Mesendoderm (in vitro differentiated cells): ENCODE results near the gene NARS2.
"Not testable (repeated sequence)": the region's sequence is repeated elsewhere in the genome, so short reads cannot be mapped to it uniquely, and the experiment has no call there.

Experiments
- DNase-seq: peaks from one replicate; pipeline ENCODE4 v3.0.0; 2013
- H2AK5ac ChIP-seq: 2 replicates; pipeline ENCODE4 v1.6.1; 2013; ENCODE audit warnings: low read length, inconsistent platforms
- H2BK120ac ChIP-seq: 2 replicates; pipeline ENCODE4 v1.6.1; 2013; ENCODE audit warnings: low read depth, mild to moderate bottlenecking, low read length, moderate library complexity, mixed read lengths
- H2BK15ac ChIP-seq: replicated peaks from 2 replicates; pipeline ENCODE4 v1.6.1; 2013; ENCODE audit warnings: low read depth, mild to moderate bottlenecking, moderate library complexity
- H2BK5ac ChIP-seq: 2 replicates; pipeline ENCODE4 v1.6.1; 2013; ENCODE audit warnings: low read length, inconsistent platforms
- H3K18ac ChIP-seq: 2 replicates; pipeline ENCODE4 v1.6.1; 2013; ENCODE audit warnings: mild to moderate bottlenecking, low read length, mixed read lengths
- H3K23ac ChIP-seq: one replicate; pipeline ENCODE4 v1.6.1; 2013; ENCODE audit warnings: low read length
- H3K27ac ChIP-seq: 2 replicates; pipeline ENCODE4 v1.5.1; 2013; ENCODE audit warnings: low read depth, mild to moderate bottlenecking, inconsistent platforms, low read length, moderate library complexity
- H3K27me3 ChIP-seq: 2 replicates; pipeline ENCODE4 v1.6.1; 2013; ENCODE audit warnings: low read length, control low read depth, mild to moderate bottlenecking, inconsistent platforms; ENCODE audit not compliant: insufficient read depth, poor library complexity
- H3K36me3 ChIP-seq: 2 replicates; pipeline ENCODE4 v1.6.1; 2013; ENCODE audit warnings: low read length, inconsistent platforms; ENCODE audit not compliant: control insufficient read depth, insufficient read depth
- H3K4ac ChIP-seq: one replicate; pipeline ENCODE4 v1.6.1; 2013; ENCODE audit warnings: low read depth, mild to moderate bottlenecking, low read length, moderate library complexity
- H3K4me1 ChIP-seq: 2 replicates; pipeline ENCODE4 v1.6.1; 2013; ENCODE audit warnings: low read depth, low read length, inconsistent platforms; ENCODE audit not compliant: control insufficient read depth
- H3K4me2 ChIP-seq: 2 replicates; pipeline ENCODE4 v1.6.1; 2013; ENCODE audit warnings: low read length
- H3K4me3 ChIP-seq: 2 replicates; pipeline ENCODE4 v1.5.1; 2013; ENCODE audit warnings: mild to moderate bottlenecking, low read length
- H3K56ac ChIP-seq: one replicate; pipeline ENCODE4 v1.6.1; 2013; ENCODE audit warnings: low read length
- H3K79me1 ChIP-seq: 2 replicates; pipeline ENCODE4 v1.6.1; 2013; ENCODE audit warnings: low read length, inconsistent platforms
- H3K79me2 ChIP-seq: 2 replicates; pipeline ENCODE4 v1.6.1; 2013; ENCODE audit warnings: mild to moderate bottlenecking, low read length; ENCODE audit not compliant: control insufficient read depth, insufficient read depth
- H3K9ac ChIP-seq: 2 replicates; pipeline ENCODE4 v1.6.1; 2013; ENCODE audit warnings: low read length, inconsistent platforms
- H4K5ac ChIP-seq: one replicate; pipeline ENCODE4 v1.6.1; 2013; ENCODE audit warnings: low read length
- H4K8ac ChIP-seq: one replicate; pipeline ENCODE4 v1.6.1; 2013; ENCODE audit warnings: low read depth, mild to moderate bottlenecking, control low read depth, low read length, moderate library complexity
- WGBS: extraction: QIAGEN DNeasy Blood & Tissue Kit; methylation state at CpG from one replicate; pipeline ENCODE4 v1.1.7; 2013; ENCODE audit warnings: low lambda C conversion rate, missing lambda C conversion rate; ENCODE audit not compliant: insufficient coverage; ENCODE audit errors: extremely low coverage; 5-methylcytosine and 5-hydroxymethylcytosine counted together

The NARS2 gene

GRCh38 chr11:78602771-78603170, 28.1 kb upstream of the NARS2 start:
- not testable (repeated sequence) for H3K23ac ChIP-seq, H3K4me3 ChIP-seq, H3K79me1 ChIP-seq, H4K8ac ChIP-seq, H3K27ac ChIP-seq, H3K36me3 ChIP-seq, H3K4ac ChIP-seq, H3K18ac ChIP-seq, DNase-seq, H2BK5ac ChIP-seq, H4K5ac ChIP-seq, H3K4me2 ChIP-seq, H3K9ac ChIP-seq, H3K56ac ChIP-seq, H3K27me3 ChIP-seq, H2BK15ac ChIP-seq, H2BK120ac ChIP-seq, H2AK5ac ChIP-seq, H3K4me1 ChIP-seq, H3K79me2 ChIP-seq
- no CpG with 5 or more reads among the region's 5 CpGs for WGBS

GRCh38 chr11:78601066-78601465, 26.4 kb upstream of the NARS2 start:
- H2BK120ac ChIP-seq, DNase-seq, H3K4me3 ChIP-seq, H3K56ac ChIP-seq, H3K79me2 ChIP-seq, H2BK15ac ChIP-seq, H4K5ac ChIP-seq, H3K27me3 ChIP-seq, H3K4me2 ChIP-seq, H2AK5ac ChIP-seq, H3K27ac ChIP-seq, H2BK5ac ChIP-seq, H3K79me1 ChIP-seq, H3K4me1 ChIP-seq, H3K18ac ChIP-seq, H3K4ac ChIP-seq, H3K9ac ChIP-seq, H3K23ac ChIP-seq, H4K8ac ChIP-seq, H3K36me3 ChIP-seq: not testable (repeated sequence)
- WGBS, result no CpG with 5 or more reads among the region's 5 CpGs

GRCh38 chr11:78597579-78597978, 22.9 kb upstream of the NARS2 start:
- DNase-seq, H2BK120ac ChIP-seq, H3K4ac ChIP-seq, H3K56ac ChIP-seq, H3K4me1 ChIP-seq, H2BK5ac ChIP-seq, H3K27ac ChIP-seq, H3K79me2 ChIP-seq, H4K5ac ChIP-seq, H3K4me3 ChIP-seq, H3K4me2 ChIP-seq, H2BK15ac ChIP-seq, H3K9ac ChIP-seq, H2AK5ac ChIP-seq, H3K18ac ChIP-seq, H3K36me3 ChIP-seq, H4K8ac ChIP-seq, H3K27me3 ChIP-seq, H3K23ac ChIP-seq, H3K79me1 ChIP-seq: not testable (repeated sequence)
- WGBS, result no CpG with 5 or more reads among the region's 2 CpGs

GRCh38 chr11:78595436-78596130, 20.9 kb upstream of the NARS2 start:
- Histone ChIP-seq H2BK120ac (no peak overlapping the region), H3K27ac (no peak overlapping the region), H3K23ac (no peak overlapping the region), H3K4ac (no peak overlapping the region), H2BK15ac (no peak overlapping the region), H3K79me1 (no peaks in the 10 kb centered on the region), H4K5ac (no peak overlapping the region), H3K18ac (no peak overlapping the region), H2AK5ac (no peak overlapping the region), H4K8ac (no peak overlapping the region), H3K79me2 (no peaks in the 10 kb centered on the region), H3K56ac (peak overlapping the region; percentile 6), H2BK5ac (no peak overlapping the region), H3K9ac (no peak overlapping the region), H3K4me3 (no peak overlapping the region), H3K36me3 (no peaks in the 10 kb centered on the region), H3K27me3 (no peaks in the 10 kb centered on the region), H3K4me2 (no peak overlapping the region), H3K4me1 (peaks cover 6% of the 10 kb centered on the region)
- WGBS, result no CpG with 5 or more reads among the region's 16 CpGs
- DNase-seq, result no peak

- H3K4me1 ChIP-seq, result peaks cover 6% of the 10 kb centered on the region
- H4K5ac ChIP-seq, result no peak overlapping the region
- no peak overlapping the region for H3K4me2 ChIP-seq
- H3K4me3 ChIP-seq, result no peak overlapping the region
- H3K27me3 ChIP-seq, result no peaks in the 10 kb centered on the region
- DNase-seq, result no peak
- H2BK120ac ChIP-seq, result no peak overlapping the region
- H3K36me3 ChIP-seq, result no peaks in the 10 kb centered on the region
- no peak overlapping the region for H3K56ac ChIP-seq
- no peaks in the 10 kb centered on the region for H3K79me2 ChIP-seq
- no peak overlapping the region for H4K8ac ChIP-seq
- H3K4ac ChIP-seq, result no peak overlapping the region
- H3K27ac ChIP-seq, result no peak overlapping the region
- no CpG with 5 or more reads among the region's 3 CpGs for WGBS
- no peak overlapping the region for H2AK5ac ChIP-seq
- no peak overlapping the region for H2BK15ac ChIP-seq
- H3K9ac ChIP-seq, result no peak overlapping the region
- H3K23ac ChIP-seq, result no peak overlapping the region
- no peak overlapping the region for H3K18ac ChIP-seq
- H2BK5ac ChIP-seq, result no peak overlapping the region
- no peaks in the 10 kb centered on the region for H3K79me1 ChIP-seq
These were observed 20.1 kb upstream of the NARS2 start for GRCh38 chr11:78594814-78595213.

- Histone ChIP-seq H3K79me2 (no peaks in the 10 kb centered on the region), H3K27me3 (no peaks in the 10 kb centered on the region), H3K4me1 (peaks cover under 1% of the 10 kb centered on the region), H3K56ac (no peak overlapping the region), H3K23ac (no peak overlapping the region), H2AK5ac (no peak overlapping the region), H3K4me2 (no peak overlapping the region), H3K9ac (no peak overlapping the region), H4K5ac (no peak overlapping the region), H2BK5ac (no peak overlapping the region), H3K4ac (no peak overlapping the region), H3K36me3 (no peaks in the 10 kb centered on the region), H2BK120ac (no peak overlapping the region), H4K8ac (no peak overlapping the region), H3K27ac (no peak overlapping the region), H2BK15ac (no peak overlapping the region), H3K18ac (no peak overlapping the region), H3K79me1 (no peaks in the 10 kb centered on the region), H3K4me3 (no peak overlapping the region)
- WGBS, result no CpG with 5 or more reads among the region's 3 CpGs
- DNase-seq, result peak; percentile 67
These were observed 13.9 kb upstream of the NARS2 start for GRCh38 chr11:78588517-78588916.
